HG03571 (cell line): ENCODE results near the gene SEC14L5.
"Not testable (repeated sequence)": the region's sequence is repeated elsewhere in the genome, so short reads cannot be mapped to it uniquely, and the experiment has no call there.

ENCODE experiments used
- ATAC-seq: cut with Tn5 transposase; IDR thresholded peaks from one replicate; pipeline ENCODE4 v1.9.1; 2021; ENCODE audit not compliant: unreplicated experiment

Gene SEC14L5

DNA sequence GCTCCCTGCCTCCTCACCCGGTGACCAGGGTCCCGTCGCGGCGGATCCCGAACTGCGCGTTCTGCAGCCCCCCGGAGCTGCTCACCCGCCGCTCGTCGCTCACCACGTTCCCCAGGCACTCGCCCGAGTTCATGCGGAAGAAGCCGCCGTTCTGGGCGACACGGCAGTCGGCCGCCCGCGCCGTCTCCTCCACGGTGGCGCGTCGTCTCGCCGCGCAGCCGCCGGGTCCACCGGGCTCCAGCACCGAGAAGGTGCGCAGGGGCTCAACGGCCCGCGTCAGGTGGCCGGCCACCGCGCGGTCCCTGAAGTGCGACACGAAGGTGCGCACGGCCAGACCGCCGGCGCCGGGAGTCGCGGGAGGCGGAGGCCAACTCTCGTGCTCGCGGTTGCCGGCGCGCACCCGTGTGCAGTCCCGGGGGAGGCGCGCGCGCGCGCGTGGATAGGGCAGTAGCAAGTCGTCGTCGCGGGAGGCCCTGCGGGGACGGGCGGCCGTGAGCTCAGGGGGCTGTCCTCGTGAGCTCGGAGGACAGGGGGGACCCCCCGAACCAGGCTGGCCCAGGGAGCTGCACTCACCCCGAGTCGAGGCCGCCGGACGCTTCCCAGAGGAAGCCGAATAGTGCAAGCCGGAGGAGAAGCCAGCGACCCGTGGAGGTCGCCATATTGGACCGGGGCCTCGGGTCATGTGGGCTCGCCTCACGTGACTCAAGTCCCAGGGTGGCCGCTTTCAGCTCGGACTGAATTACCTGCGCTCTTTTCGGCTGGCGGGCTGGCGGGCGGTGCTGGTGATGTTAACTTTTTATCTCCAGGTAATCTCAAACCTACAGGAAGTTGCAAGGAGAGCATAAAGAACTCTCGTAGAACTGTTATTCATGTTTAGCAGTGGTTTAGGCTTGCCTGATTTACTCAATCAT, 75.4 kb downstream of the SEC14L5 start, which contains the start of gene NAGPA:
NAGPA (minus strand) TSS at position 680 of the 911 bp plus-strand sequence; CDS start at position 659, 21 bp downstream.
- peak; percentile 78 for ATAC-seq

DNA sequence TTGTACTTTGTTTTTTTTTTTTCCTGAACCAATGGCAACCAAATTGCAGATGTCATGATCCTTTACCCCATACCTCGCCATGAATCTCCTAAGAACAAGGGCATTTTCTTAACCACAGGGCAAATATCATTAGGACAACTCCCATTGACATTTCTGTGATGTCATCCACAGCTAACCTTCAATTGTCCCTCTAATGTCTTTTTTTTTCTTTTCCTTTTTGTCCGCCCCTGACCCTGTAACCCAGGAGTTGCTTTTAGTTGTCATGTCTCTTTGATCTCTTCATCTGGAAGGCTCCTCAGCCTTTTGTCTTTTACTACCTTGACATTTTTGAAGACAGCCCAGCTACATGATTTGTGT, 76.0 kb downstream of the SEC14L5 start:
- no peak for ATAC-seq

DNA sequence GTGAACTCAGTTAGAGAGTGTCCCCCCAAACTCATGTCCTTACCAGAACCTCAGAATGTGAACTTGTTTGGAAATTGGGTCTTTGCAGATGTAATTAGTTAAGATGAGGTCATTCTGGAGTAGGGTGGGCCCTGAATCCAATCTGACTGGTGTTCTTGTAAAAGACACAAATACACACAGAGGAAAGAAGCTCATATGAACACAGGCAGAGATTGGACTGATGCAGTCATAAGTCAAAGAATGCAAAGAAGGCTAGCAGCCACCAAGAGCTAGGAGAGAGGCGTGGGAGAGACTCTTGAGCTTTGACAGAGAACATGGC, 77.7 kb downstream of the SEC14L5 start:
- ATAC-seq = no peak

DNA sequence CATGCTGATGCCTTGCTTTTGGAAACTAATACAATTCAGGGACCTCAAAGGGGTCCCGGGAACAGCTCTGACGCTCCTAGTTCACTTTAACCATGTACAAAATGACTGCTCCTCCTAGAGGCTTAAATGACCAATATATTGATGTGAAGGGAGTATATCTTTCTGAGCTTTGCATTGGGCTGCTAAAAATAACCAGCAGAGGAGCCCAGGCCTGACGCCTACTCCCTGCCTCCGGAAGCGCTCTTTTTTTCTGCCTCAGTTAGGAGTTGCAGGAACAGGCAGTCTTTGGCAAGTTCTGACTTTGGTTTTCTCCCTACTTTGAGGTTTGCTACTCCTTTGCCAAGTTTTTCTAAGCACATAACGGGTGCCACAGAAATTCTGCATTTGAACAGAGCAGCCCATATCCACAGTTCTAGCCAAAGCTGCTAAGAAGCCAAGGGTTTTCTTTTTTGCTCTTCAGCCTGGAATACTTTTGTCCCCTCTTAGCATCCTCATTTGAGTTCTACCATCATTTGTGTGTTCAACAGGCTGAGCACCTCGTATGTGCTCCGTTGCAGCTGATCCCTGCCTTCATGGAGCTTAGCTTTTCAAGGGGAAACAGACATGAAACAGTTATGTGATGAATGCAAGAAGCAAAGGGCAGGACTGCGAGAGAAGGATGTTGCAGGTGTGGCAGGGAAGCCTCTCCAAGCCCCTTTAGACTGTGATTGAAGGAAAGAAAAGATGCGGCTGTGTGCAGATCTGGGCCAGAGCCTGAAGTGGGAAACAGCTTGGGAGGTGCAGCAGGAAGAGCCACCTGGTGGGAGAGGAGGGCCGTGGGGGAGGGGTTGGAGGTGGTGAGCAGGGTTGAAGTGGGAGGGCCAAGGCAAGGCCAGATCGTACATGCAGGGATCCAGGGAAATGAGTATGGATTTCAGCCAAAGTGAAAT, 78.4 kb downstream of the SEC14L5 start:
- no peak for ATAC-seq

DNA sequence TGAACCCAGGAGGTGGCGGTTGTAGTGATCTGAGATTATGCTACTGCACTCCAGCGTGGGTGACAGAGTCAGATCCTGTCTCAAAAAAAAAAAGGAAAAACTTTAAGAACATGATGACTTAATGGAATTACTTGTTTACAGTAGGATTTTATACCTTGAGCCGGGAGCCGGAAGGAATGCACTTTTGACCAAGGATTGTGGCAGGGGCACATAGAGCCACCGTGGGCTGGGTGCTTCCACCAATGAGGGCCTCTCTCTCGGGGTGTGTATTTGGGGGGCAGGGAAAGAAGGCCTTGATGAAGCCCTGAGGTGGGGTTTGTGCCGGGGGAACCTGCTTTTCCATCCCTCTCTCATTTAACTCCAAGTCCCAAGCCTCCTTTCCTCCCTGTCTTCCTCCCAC, 82.3 kb downstream of the SEC14L5 start:
- no peak for ATAC-seq

DNA sequence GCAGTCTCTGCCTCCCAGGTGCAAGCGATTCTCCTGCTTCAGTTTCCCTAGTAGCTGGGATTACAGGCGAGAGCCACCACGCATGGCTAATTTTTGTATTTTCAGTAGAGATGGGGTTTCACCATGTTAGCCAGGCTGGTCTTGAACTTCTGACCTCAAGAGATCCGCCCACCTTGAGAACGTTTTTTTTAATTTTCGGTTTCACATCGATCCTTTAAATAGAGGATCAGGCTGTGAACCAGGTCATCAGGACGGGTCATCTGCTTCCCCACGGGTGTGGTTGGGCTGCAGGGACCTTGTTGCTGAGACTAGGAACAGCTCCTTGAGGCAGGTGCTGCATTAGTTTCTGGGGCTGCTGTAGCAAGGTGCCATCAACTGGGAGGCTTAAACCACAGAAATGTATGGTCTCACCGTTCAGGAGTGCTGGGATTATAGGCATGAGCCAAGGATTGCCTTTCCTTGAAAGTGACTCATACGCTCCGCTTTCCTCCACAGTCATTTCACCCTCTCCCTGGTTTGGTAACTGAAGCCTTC, 83.5 kb downstream of the SEC14L5 start:
- no peak for ATAC-seq

DNA sequence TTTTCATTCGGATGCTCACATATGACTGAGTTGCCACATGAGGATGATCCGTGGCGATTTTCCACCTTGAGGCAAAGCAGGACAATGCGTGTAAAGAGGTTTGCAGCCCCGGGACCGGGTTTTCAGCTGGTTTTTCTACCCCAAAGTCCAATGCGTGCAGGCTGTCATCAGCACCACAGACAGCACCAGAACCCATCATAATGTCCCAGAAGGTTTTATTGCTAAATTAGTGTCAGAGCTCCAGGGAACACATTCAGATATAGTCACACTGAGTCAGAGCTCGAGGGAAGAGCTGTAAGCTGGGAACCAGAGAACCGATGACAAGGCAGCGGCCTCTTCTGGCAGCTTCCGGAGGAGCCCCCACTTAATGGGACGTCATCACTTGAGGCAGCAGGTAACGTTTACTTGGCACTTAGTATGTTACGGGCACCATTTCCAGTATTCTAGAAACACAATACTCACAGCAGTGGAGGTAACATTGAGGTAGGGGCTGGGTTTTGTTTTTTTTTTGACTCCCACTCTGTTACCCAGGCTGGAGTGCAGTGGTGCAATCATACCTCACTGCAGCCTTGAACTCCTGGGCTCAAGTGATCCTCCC, 84.5 kb downstream of the SEC14L5 start:
- no peak for ATAC-seq

DNA sequence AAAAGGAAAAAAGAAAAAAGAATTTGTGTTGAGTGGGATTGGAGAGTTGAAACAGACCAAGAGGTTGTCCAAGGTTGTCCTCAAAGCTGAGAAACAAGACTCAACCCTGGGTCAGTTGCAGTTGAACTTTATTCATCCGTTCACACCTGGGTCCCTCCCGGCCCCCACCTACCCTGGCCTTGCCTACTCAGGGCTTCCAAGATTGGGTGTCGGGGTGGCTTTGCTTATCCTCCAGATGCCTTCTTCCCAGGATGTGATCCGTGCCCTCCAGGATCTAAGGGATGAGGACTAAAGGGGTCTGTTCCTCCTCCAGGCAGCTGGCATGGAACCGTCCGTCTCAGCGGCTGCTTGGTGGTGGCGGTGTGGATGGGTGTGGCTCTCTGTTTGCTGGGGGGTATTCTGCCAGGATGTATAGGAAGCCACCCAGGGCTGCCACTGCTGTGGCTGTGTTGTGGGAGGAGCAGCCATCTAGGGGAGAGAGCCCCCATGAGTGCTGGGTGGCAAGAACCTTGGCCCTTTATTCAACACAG, 85.9 kb downstream of the SEC14L5 start:
- no peak for ATAC-seq

DNA sequence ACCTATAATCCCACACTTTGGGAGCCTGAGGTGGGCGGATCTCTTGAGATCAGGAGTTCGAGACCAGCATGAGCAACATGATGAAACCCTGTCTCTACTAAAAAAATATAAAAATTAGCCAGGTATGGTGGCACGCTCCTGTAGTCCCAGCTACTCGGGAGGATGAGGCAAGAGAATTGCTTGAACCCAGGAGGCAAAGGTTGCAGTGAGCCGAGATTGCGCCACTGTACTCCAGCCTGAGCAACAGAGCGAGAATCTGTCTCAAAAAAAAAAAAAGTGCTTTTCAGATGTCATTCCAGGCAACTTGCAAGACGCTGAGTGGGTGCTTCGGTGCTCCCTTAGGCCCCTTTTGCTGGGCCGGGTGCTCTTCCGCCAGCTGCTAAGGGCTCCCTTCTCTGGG, 86.5 kb downstream of the SEC14L5 start:
- not testable (repeated sequence) for ATAC-seq

DNA sequence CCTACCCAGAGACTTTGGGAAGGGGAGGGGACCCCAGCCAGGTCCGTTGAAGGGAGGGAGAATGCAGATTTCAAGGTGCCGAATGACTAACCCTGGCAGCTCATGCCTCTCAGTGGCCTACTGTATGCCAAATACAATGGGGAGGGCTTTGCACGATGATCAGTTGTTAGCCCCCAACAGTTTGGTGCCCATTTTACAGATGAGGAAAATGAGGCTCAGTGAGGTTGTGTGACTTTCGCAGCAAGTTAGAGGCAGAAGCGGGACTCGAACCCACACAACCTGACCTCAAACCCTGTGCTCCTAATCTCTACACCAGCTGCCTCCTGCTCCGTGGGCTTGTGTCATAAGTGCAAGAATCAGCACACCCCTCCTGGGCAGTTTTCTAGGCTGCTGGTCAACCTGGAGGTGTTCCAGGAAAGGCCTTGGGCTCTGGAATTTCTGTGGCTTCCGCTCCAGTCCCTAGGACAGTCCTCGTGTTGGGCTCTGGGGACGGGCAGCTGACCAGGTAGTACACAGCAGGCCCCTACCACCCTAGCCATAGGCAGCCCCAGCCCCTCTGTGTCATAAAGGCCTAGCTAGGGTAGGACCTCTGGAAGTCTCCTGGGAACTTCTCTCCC, 87.5 kb downstream of the SEC14L5 start:
- ATAC-seq = no peak

DNA sequence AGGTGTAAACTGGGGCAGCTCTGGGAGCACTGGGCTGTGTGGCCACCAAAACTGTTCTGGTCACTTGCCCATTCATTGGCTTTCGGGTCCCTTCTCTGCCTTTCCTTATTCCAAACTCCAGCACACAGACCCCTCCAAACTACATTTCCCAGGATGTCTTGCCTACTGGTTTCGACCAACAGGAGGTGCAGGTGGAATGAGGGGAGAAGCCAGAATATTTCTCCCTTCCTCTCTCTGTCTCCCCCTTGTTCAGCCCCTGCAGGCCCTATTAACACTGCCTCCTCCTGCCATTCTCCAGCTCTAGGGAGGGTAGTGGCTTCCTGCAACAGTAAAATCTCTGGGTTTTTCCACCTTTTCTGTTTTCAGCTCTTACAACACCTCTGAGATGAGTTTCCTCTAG, 88.8 kb downstream of the SEC14L5 start:
- ATAC-seq = no peak

DNA sequence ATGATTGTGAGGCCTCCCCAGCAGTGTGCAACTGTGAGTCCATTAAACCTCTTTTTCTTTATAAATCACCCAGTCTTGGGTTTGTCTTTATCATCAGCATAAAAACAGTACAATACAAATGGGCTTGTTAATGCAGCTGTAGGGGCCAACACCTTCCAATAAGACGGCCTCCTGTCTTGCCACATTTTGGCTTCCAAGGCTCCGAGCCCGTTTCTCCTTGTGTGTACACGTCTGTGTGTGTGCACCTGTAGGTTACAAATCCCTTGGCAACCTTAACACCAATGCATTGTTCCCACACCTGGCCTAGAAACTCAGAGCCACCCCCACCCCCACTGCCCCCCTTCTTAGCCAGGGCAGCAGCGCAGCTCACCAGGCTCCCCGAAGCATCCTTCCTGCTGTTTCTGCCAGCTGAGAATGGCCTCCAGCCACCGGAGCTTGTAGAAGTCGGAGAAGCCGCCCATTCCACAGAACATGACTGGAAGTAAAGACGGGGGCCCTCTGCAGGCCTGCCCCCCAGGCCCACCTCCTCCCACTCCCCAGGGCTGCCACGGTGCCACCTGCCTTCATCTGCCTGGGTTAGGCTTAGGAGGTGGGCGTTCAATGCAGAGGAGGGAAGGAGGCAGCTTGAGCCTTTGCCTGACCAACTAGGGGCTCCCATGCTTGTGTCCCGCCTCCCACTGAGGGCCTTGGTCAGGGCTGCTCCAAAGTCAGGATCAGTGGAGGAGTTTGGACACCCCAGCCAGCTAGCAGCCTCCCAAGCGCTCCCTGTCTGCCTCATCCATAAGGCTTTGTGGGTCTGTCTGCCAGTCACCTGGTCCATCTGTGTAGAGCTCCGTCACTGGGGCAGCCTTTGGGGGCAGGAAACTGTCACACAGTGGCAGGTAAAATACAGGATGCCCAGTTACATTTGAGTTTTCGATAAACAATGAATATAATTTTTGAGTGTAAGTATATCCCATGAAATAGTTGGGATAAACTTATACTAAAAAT, 97.0 kb downstream of the SEC14L5 start:
- no peak for ATAC-seq

DNA sequence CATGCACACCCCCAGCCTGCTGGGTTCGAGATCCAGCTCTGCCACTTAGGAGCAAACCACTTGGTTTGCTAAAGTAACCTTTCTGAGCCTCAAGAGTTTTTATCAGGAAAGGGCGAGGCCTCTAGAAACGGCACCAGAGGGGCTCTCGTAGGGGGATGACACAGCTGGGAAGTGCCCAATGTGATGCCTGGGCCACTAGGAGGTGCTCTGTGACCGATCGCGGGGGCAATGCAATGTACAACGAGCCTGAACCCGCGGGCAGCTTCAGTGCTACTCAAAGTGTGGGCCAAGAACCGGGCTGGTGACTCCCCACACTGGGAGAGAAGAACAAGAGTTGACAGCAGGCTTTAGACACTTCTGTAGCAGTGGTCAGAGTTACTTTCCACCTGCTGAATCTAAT, 98.2 kb downstream of the SEC14L5 start:
- no peak for ATAC-seq

DNA sequence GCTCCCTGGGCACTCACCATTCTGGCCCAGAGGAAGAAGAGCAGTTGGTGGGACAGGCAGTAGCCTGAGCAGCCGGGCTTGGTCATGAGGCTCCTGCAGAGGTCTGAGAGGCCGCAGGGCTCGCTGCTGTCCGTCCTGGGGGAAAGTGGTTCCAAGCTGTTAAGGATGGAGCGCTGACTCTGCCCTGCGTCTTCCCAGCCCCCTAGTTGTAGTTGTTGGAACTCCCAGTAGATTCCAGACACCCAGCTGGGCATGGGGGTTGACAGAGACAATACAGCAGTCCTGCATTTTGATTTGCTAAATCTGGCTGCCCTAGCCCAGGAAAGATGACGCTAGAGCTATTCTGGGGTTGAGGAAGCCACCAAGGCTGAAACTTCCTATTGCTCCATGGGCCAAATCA, 100.3 kb downstream of the SEC14L5 start:
- ATAC-seq = no peak

DNA sequence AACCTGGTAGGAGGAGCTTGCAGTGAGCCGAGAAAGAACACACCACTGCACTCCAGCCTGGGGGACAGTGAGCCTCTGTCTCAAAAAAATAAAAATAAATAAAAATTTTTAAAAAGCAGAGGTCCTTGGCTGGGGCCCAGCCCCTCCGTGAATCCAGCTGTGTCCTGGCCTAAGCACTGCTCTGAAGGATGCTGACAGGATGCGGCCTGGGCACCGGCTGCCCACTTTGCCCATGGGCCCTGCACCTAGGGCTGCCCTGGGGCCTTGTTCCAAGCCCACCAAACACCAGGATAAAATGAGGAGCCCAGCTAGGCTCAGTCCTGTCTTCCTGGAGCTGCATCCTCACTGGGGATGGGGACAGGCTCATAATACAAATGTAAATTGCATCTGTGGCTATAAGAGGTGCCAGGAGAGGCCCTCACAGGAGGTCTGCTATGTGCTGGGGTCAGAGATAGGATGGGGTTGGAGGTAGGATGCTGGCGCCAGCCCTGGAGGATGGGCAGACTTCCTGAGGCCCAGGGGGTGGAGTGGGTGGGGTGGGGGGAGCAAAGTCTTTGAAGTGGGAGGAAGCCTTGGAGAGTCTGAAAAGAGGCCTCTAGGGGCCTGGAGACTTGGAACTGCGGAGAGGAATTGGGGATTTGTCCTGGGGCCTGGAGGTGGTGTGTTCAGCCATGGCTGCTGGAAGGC, 101.4 kb downstream of the SEC14L5 start:
- no peak for ATAC-seq

DNA sequence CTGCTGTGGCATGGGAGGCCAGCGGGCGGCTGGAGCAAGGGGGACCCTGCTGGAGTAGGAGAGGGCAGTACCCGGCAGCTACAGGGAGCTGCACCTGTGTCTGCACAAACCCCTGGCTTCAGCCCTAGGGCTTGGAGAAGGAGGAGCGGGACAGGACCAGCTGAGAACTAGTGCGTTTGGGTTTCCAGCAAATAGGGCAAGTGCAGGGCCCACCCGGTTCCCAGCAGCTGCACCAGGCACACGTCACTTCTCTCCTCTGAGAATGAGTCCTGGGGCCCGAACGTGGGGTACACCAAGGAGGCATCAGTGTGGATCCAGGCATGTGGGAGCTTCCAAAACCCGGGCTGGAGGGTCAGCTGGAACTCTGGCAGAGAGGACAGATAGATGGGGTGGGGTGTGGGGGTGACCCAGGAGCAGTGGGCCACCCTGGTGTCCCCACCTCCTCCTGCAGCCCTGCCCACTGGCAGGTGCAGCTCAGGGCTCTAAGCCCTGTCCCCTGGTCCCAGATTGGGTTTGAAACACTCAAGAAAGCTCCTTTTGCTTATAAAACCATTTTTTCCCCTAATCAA, 102.0 kb downstream of the SEC14L5 start:
- ATAC-seq = no peak

DNA sequence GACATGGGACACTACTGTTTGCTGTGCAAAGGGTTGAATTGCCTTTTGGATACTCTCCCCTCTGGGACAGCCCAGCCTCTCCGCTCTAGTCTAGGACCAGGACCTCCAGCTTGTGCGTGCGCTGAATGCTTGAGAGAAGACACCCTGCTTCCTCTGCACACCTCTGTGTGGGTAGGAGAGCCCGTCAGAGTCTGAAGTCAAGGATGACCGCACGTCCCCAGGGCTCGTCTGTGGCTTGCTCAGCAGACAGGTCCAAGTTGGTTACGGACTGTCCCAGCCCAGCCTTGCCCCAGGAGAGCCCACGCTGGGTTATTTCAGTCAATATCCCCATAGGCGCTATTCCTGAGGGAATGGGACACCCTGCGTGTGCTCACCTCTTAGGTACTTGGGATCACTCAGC, 103.9 kb downstream of the SEC14L5 start:
- no peak for ATAC-seq
